H1 (cell line): ENCODE data around the gene ZNF367. TPM values are rescaled to one million over a fixed set of nuclear protein-coding genes. Genes with fewer than 3 reads are reported as not detected.

ENCODE experiments used
- CTCF ChIA-PET: fragments of 300-600 bp; sonication (Branson Sonifier 250); formaldehyde crosslinking; loops from one replicate; lab custom pipeline; 2021; ENCODE audit not compliant: partially characterized antibody; lab: Charles Lee
- POLR2A ChIA-PET: fragments of 300-600 bp; sonication (Branson Sonifier 250); formaldehyde crosslinking; loops from one replicate; lab custom pipeline; 2021; ENCODE audit warnings: inconsistent platforms; ENCODE audit not compliant: partially characterized antibody; lab: Charles Lee
- DNase-seq, 2 experiments: peaks; one replicate each; pipeline versions ENCODE4 v3.0.0 to v3.0.0-alpha.2; 2010 to 2022; ENCODE audit warnings: low spot score in 2 of 2, low read depth in 1 of 2, mixed read lengths in 1 of 2
- FAIRE-seq: peaks from 2 replicates; lab custom pipeline; 2011; peaks lifted over from hg19 to GRCh38; lab: Jason Lieb, UNC
- H2AFZ ChIP-seq: 2 replicates; pipeline ENCODE4 v1.8.1; 2012; ENCODE audit warnings: low read length, inconsistent platforms
- H2AK5ac ChIP-seq: 2 replicates; pipeline ENCODE4 v1.6.1; 2013; ENCODE audit warnings: low read depth, low read length
- H2BK120ac ChIP-seq: replicated peaks from 2 replicates; pipeline ENCODE3; 2013; ENCODE audit warnings: low read depth, low read length, inconsistent platforms
- H2BK12ac ChIP-seq: 2 replicates; pipeline ENCODE4 v1.6.1; 2013; ENCODE audit warnings: low read depth, low read length
- H2BK15ac ChIP-seq: 2 replicates; pipeline ENCODE4 v1.6.1; 2013; ENCODE audit warnings: low read length
- H2BK20ac ChIP-seq: 2 replicates; pipeline ENCODE4 v1.6.1; 2013; ENCODE audit warnings: low read length
- H2BK5ac ChIP-seq: 2 replicates; pipeline ENCODE4 v1.6.1; 2013; ENCODE audit warnings: low read depth, low read length
- H3K14ac ChIP-seq: 2 replicates; pipeline ENCODE4 v1.6.1; 2013; ENCODE audit warnings: inconsistent platforms; ENCODE audit not compliant: insufficient read length
- H3K18ac ChIP-seq: 2 replicates; pipeline ENCODE4 v1.6.1; 2013; ENCODE audit warnings: low read length; ENCODE audit errors: extremely low read depth
- H3K23ac ChIP-seq: 2 replicates; pipeline ENCODE4 v1.6.1; 2013; ENCODE audit warnings: inconsistent platforms; ENCODE audit not compliant: insufficient read length
- H3K23me2 ChIP-seq: 2 replicates; pipeline ENCODE4 v1.6.1; 2013; ENCODE audit warnings: low read depth, low read length
- H3K27ac ChIP-seq: 2 replicates; pipeline ENCODE4 v1.6.1; 2011; ENCODE audit warnings: low read depth, low read length, inconsistent platforms
- H3K27me3 ChIP-seq, 4 experiments: replicated peaks in 1 of 4; 1 replicate in 1 of 4; 2 replicates in 3 of 4; pipeline versions ENCODE4 v1.6.1 to v1.8.1; 2011 to 2013; ENCODE audit warnings: low read length in 3 of 4, mild to moderate bottlenecking in 3 of 4, inconsistent platforms in 2 of 4, mixed read lengths in 2 of 4, moderate library complexity in 1 of 4; ENCODE audit not compliant: control insufficient read depth in 3 of 4, insufficient read depth in 3 of 4; ENCODE audit errors: extremely low read depth in 1 of 4
- H3K36me3 ChIP-seq, 4 experiments: 2 replicates each; pipeline versions ENCODE4 v1.6.1 to v1.8.1; 2011 to 2013; ENCODE audit warnings: mild to moderate bottlenecking in 4 of 4, low read length in 3 of 4, moderate library complexity in 2 of 4, control low read depth in 1 of 4, inconsistent platforms in 1 of 4; ENCODE audit not compliant: insufficient read depth in 4 of 4, control insufficient read depth in 2 of 4
- H3K4ac ChIP-seq: replicated peaks from 2 replicates; pipeline ENCODE3; 2013; ENCODE audit warnings: low read length, low read depth, mixed read lengths, inconsistent platforms; ENCODE audit not compliant: insufficient read length
- H3K4me1 ChIP-seq, 4 experiments: replicated peaks in 1 of 4; 1 replicate in 1 of 4; 2 replicates in 3 of 4; pipeline versions ENCODE4 v1.6.1 to v1.8.1; 2011 to 2013; ENCODE audit warnings: low read length in 3 of 4, inconsistent platforms in 2 of 4, mixed read lengths in 1 of 4; ENCODE audit not compliant: insufficient read depth in 4 of 4, control insufficient read depth in 3 of 4
- H3K4me2 ChIP-seq, 2 experiments: 2 replicates each; pipeline versions ENCODE4 v1.6.1 to v1.8.1; 2011 to 2013; ENCODE audit warnings: low read depth in 2 of 2, low read length in 2 of 2, control low read depth in 1 of 2, inconsistent platforms in 1 of 2, mild to moderate bottlenecking in 1 of 2; ENCODE audit not compliant: insufficient read depth in 1 of 2
- H3K4me3 ChIP-seq, 4 experiments: fragments of 200-600, 300-600 bp in 1 of 4; sonication (generic), shearing (Covaris generic), sonication (Bioruptor Twin) in 1 of 4; 2 replicates each; pipeline versions ENCODE4 v1.5.1 to v1.8.1; 2011 to 2016; ENCODE audit warnings: low read length in 4 of 4, low read depth in 3 of 4, control low read depth in 2 of 4, inconsistent platforms in 2 of 4, mild to moderate bottlenecking in 2 of 4, mixed read lengths in 1 of 4, moderate library complexity in 1 of 4; ENCODE audit not compliant: insufficient read depth in 2 of 4; ENCODE audit errors: extremely low read depth in 1 of 4
- H3K56ac ChIP-seq: replicated peaks from 2 replicates; pipeline ENCODE3; 2013; ENCODE audit warnings: low read depth, mild to moderate bottlenecking, mixed read lengths, low read length, inconsistent platforms; ENCODE audit not compliant: insufficient read length
- H3K79me1 ChIP-seq: 2 replicates; pipeline ENCODE4 v1.6.1; 2013; ENCODE audit warnings: low read depth, low read length, control low read depth
- H3K79me2 ChIP-seq, 2 experiments: 2 replicates each; pipeline versions ENCODE4 v1.6.1 to v1.8.1; 2012 to 2013; ENCODE audit warnings: low read length in 2 of 2, mild to moderate bottlenecking in 2 of 2, inconsistent platforms in 1 of 2; ENCODE audit not compliant: insufficient read depth in 2 of 2, control insufficient read depth in 1 of 2
- H3K9ac ChIP-seq, 4 experiments: replicated peaks in 1 of 4; 1 replicate in 1 of 4; 2 replicates in 3 of 4; pipeline versions ENCODE4 v1.6.1 to v1.8.1; 2011 to 2013; ENCODE audit warnings: low read depth in 3 of 4, low read length in 3 of 4, control low read depth in 2 of 4, mild to moderate bottlenecking in 2 of 4, moderate library complexity in 2 of 4, inconsistent platforms in 1 of 4; ENCODE audit errors: extremely low read depth in 1 of 4
- H3K9me3 ChIP-seq, 2 experiments: 2 replicates each; pipeline versions ENCODE4 v1.6.1 to v1.8.1; 2012 to 2013; ENCODE audit warnings: mild to moderate bottlenecking in 2 of 2, moderate library complexity in 2 of 2, control low read depth in 1 of 2, inconsistent platforms in 1 of 2, low read depth in 1 of 2, low read length in 1 of 2, mixed read lengths in 1 of 2; ENCODE audit not compliant: insufficient read depth in 2 of 2
- H4K20me1 ChIP-seq, 2 experiments: replicated peaks in 1 of 2; 2 replicates each; pipeline versions ENCODE3 to v1.8.1; 2011 to 2013; ENCODE audit warnings: inconsistent platforms in 2 of 2, low read length in 2 of 2, mild to moderate bottlenecking in 1 of 2; ENCODE audit not compliant: insufficient read depth in 2 of 2, control insufficient read depth in 1 of 2
- H4K5ac ChIP-seq: 2 replicates; pipeline ENCODE4 v1.6.1; 2013; ENCODE audit warnings: low read length, low read depth, mixed read lengths, inconsistent platforms; ENCODE audit not compliant: insufficient read length
- H4K8ac ChIP-seq: 2 replicates; pipeline ENCODE4 v1.8.0; 2013; ENCODE audit warnings: mild to moderate bottlenecking, moderate library complexity, low read length, inconsistent platforms; ENCODE audit not compliant: insufficient read depth; ENCODE audit errors: extremely low read depth
- H4K91ac ChIP-seq: replicated peaks from 2 replicates; pipeline ENCODE3; 2013; ENCODE audit warnings: low read length, mixed read lengths, inconsistent platforms; ENCODE audit not compliant: insufficient read length
- CHD1 ChIP-seq: IDR thresholded peaks from 2 replicates; pipeline ENCODE4 v1.6.1; 2012; ENCODE audit warnings: low read depth, low read length, improper control_type of control experiment
- WGBS, 2 experiments: shearing (Covaris generic) in 1 of 2; methylation state at CpG; one replicate each; pipeline versions ENCODE4 v1.1.6 to v1.1.7; 2013 to 2015; ENCODE audit warnings: low lambda C conversion rate in 2 of 2, mixed read lengths in 2 of 2, inconsistent platforms in 1 of 2, low coverage in 1 of 2, missing lambda C conversion rate in 1 of 2; ENCODE audit not compliant: insufficient replicate concordance in 2 of 2, insufficient coverage in 1 of 2, insufficient read length in 1 of 2; ENCODE audit errors: extremely low coverage in 1 of 2, missing lambda C conversion rate in 1 of 2; 5-methylcytosine and 5-hydroxymethylcytosine counted together
- polyA plus RNA-seq, 7 experiments: library from polyadenylated mRNA; depleted of rRNA in 3 of 7; stranded (reverse) in 5 of 7; unstranded in 2 of 7; fragments of >200 nt in 5 of 7; fragments of 200-250 nt in 2 of 7; gene quantifications; 1 replicate in 5 of 7; 2 replicates in 1 of 7; 4 replicates in 1 of 7; pipeline versions ENCODE4 v1.2.1 to v1.2.3, GENCODE V29; 2011 to 2013; ENCODE audit warnings: missing spikeins in 2 of 7, mixed read lengths in 2 of 7
- total RNA-seq: library from RNA; stranded (reverse); fragmentation: NEBNext Ultra II Directional; extraction: Animal tissue kit (Norgen Biotek cat#: 25700); gene quantifications from 2 replicates; pipeline ENCODE4 v1.2.1, GENCODE V29; 2021

ZNF367 gene
- total and polyA plus RNA-seq, 2 of the 8 experiments (the other 6 are each of a cell fraction or from before 2014, with no cell fraction given): 2.2 to 8.2 TPM

DNA sequence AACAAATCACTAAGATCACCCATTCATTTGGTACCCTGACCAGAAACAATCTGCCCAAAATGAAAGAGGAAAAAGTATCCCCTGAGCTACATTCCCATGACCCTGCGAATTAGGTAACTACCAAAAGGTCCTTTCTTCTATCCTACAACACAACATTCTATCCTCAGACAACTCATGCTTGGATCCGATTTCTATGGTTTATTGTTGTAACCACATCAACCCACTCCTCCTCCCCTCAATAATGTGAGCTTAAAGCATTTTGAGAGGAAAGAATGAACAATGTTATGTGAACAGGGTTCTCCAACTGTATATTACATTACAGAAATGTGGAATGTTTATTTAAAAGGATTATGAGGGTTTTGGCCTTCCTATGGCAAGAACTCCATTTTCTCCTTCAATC is 38.7 kb downstream of the ZNF367 start:
- no peaks in the 10 kb centered on the region for H3K36me3 ChIP-seq
- H2AFZ ChIP-seq: no peak overlapping the region
- no peak overlapping the region for H3K18ac ChIP-seq
- 83% methylated on average over 2 of the region's 2 CpGs; no CpG with 5 or more reads in 1 of the 2 experiments for WGBS, 2 experiments
- peaks cover 1 to 9% (median 3%) of the 10 kb centered on the region in 4 experiments; a peak in 4 of 7 replicates for H3K4me1 ChIP-seq
- no peaks in the 10 kb centered on the region for H3K27me3 ChIP-seq
- peaks cover 4% of the 10 kb centered on the region; the same call in 1 of the 2 replicates for H3K23me2 ChIP-seq
- no peak overlapping the region for H4K8ac ChIP-seq
- H2BK20ac ChIP-seq: no peak overlapping the region
- ChIA-PET POLR2A (no interaction called here), CTCF (interaction anchor here (0.7 to 1.9 kb wide), 2 partner anchors 51 to 53 kb away, joined by 3 to 6 read pairs; no protein-coding TSS in a partner anchor)
- FAIRE-seq: no peak
- H3K14ac ChIP-seq: no peak overlapping the region
- H3K79me1 ChIP-seq: peaks cover 3% of the 10 kb centered on the region
- H2BK12ac ChIP-seq: no peak overlapping the region
- H3K56ac ChIP-seq: no peak overlapping the region
- H3K4me2 ChIP-seq: no peak overlapping the region
- H2AK5ac ChIP-seq: no peak overlapping the region
- H3K4me3 ChIP-seq: no peak overlapping the region
- H4K20me1 ChIP-seq: no peaks in the 10 kb centered on the region
- H3K4ac ChIP-seq: no peak overlapping the region
- H2BK15ac ChIP-seq: no peak overlapping the region
- no peak overlapping the region for H4K5ac ChIP-seq
- H3K79me2 ChIP-seq: no peaks in the 10 kb centered on the region
- H3K27ac ChIP-seq: no peak overlapping the region
- no peak for DNase-seq
- no peak overlapping the region for H3K9ac ChIP-seq
- TF ChIP-seq CHD1: no peak
- no peak overlapping the region for H4K91ac ChIP-seq
- H2BK5ac ChIP-seq: no peak overlapping the region
- no peaks in the 10 kb centered on the region for H3K9me3 ChIP-seq
- H3K23ac ChIP-seq: no peak overlapping the region
- H2BK120ac ChIP-seq: no peak overlapping the region
